Activated naive CD4-positive, alpha-beta T cell treated with anti-CD3 and anti-CD28 coated beads, Interleukin-2, amount 50 U/mL, for 24 hours (primary cell): ENCODE results near the gene MAP7D1.
"Not testable (repeated sequence)": the region's sequence is repeated elsewhere in the genome, so short reads cannot be mapped to it uniquely, and the experiment has no call there.

ENCODE experiments used
- H3K27ac Mint-ChIP-seq: one replicate; pipeline ENCODE4 v1.8.0; 2021; ENCODE audit warnings: mild to moderate bottlenecking, mixed read lengths
- H3K27me3 Mint-ChIP-seq: one replicate; pipeline ENCODE4 v1.8.0; 2021; ENCODE audit warnings: mixed read lengths
- H3K36me3 Mint-ChIP-seq: one replicate; pipeline ENCODE4 v1.8.0; 2021; ENCODE audit warnings: mixed read lengths
- H3K4me1 Mint-ChIP-seq: one replicate; pipeline ENCODE4 v1.8.0; 2021; ENCODE audit warnings: mixed read lengths
- H3K4me3 Mint-ChIP-seq: one replicate; pipeline ENCODE4 v1.8.0; 2021; ENCODE audit warnings: mild to moderate bottlenecking, mixed read lengths
- H3K9me3 Mint-ChIP-seq: one replicate; pipeline ENCODE4 v1.8.0; 2021; ENCODE audit warnings: mixed read lengths

The MAP7D1 gene

GRCh38 chr1:36196805-36197204, 40.8 kb downstream of the MAP7D1 start:
- not testable (repeated sequence) for H3K4me3 Mint-ChIP-seq, H3K27ac Mint-ChIP-seq, H3K27me3 Mint-ChIP-seq, H3K4me1 Mint-ChIP-seq, H3K36me3 Mint-ChIP-seq, H3K9me3 Mint-ChIP-seq

- H3K4me3 Mint-ChIP-seq = no peak overlapping the region
- no peaks in the 10 kb centered on the region for H3K27me3 Mint-ChIP-seq
- H3K27ac Mint-ChIP-seq = no peak overlapping the region
- H3K4me1 Mint-ChIP-seq = no peaks in the 10 kb centered on the region
- no peaks in the 10 kb centered on the region for H3K36me3 Mint-ChIP-seq
- H3K9me3 Mint-ChIP-seq = no peaks in the 10 kb centered on the region
Measured at GRCh38 chr1:36198641-36199040, 42.7 kb downstream of the MAP7D1 start.

- no peaks in the 10 kb centered on the region for H3K9me3 Mint-ChIP-seq
- H3K4me3 Mint-ChIP-seq = no peak overlapping the region
- no peaks in the 10 kb centered on the region for H3K36me3 Mint-ChIP-seq
- H3K27ac Mint-ChIP-seq = no peak overlapping the region
- peaks cover under 1% of the 10 kb centered on the region for H3K4me1 Mint-ChIP-seq
- H3K27me3 Mint-ChIP-seq = no peaks in the 10 kb centered on the region
Measured at GRCh38 chr1:36199934-36200741, 44.2 kb downstream of the MAP7D1 start.

- no peak overlapping the region for H3K27ac Mint-ChIP-seq
- no peak overlapping the region for H3K4me3 Mint-ChIP-seq
- H3K4me1 Mint-ChIP-seq = peaks cover 8% of the 10 kb centered on the region
- H3K36me3 Mint-ChIP-seq = no peaks in the 10 kb centered on the region
- no peaks in the 10 kb centered on the region for H3K9me3 Mint-ChIP-seq
- no peaks in the 10 kb centered on the region for H3K27me3 Mint-ChIP-seq
Measured at GRCh38 chr1:36203027-36203553, 47.1 kb downstream of the MAP7D1 start.

- no peaks in the 10 kb centered on the region for H3K36me3 Mint-ChIP-seq
- H3K4me3 Mint-ChIP-seq = no peak overlapping the region
- H3K4me1 Mint-ChIP-seq = peaks cover 8% of the 10 kb centered on the region
- H3K27ac Mint-ChIP-seq = no peak overlapping the region
- no peaks in the 10 kb centered on the region for H3K27me3 Mint-ChIP-seq
- H3K9me3 Mint-ChIP-seq = no peaks in the 10 kb centered on the region
Measured at GRCh38 chr1:36203554-36204346, 47.8 kb downstream of the MAP7D1 start.

GRCh38 chr1:36204347-36204909, 48.5 kb downstream of the MAP7D1 start:
- no peaks in the 10 kb centered on the region for H3K36me3 Mint-ChIP-seq
- peaks cover 8% of the 10 kb centered on the region for H3K4me1 Mint-ChIP-seq
- H3K27ac Mint-ChIP-seq = no peak overlapping the region
- H3K27me3 Mint-ChIP-seq = no peaks in the 10 kb centered on the region
- H3K4me3 Mint-ChIP-seq = no peak overlapping the region
- H3K9me3 Mint-ChIP-seq = no peaks in the 10 kb centered on the region

- Mint-ChIP-seq H3K27ac (no peak overlapping the region), H3K9me3 (no peaks in the 10 kb centered on the region), H3K4me3 (peak overlapping the region; percentile 24), H3K27me3 (no peaks in the 10 kb centered on the region), H3K4me1 (peaks cover 8% of the 10 kb centered on the region), H3K36me3 (no peaks in the 10 kb centered on the region)
Measured at GRCh38 chr1:36206323-36206858, 50.4 kb downstream of the MAP7D1 start.

- Mint-ChIP-seq H3K4me1 (peaks cover 8% of the 10 kb centered on the region), H3K27ac (no peak overlapping the region), H3K9me3 (no peaks in the 10 kb centered on the region), H3K4me3 (no peak overlapping the region), H3K36me3 (no peaks in the 10 kb centered on the region), H3K27me3 (no peaks in the 10 kb centered on the region)
Measured at GRCh38 chr1:36207339-36207738, 51.4 kb downstream of the MAP7D1 start.

GRCh38 chr1:36208978-36209703, 53.2 kb downstream of the MAP7D1 start:
- Mint-ChIP-seq H3K9me3 (no peaks in the 10 kb centered on the region), H3K27ac (no peak overlapping the region), H3K4me1 (peaks cover 8% of the 10 kb centered on the region), H3K27me3 (no peaks in the 10 kb centered on the region), H3K36me3 (no peaks in the 10 kb centered on the region), H3K4me3 (no peak overlapping the region)

GRCh38 chr1:36211307-36211706, 55.3 kb downstream of the MAP7D1 start:
- Mint-ChIP-seq H3K4me1 (peaks cover 5% of the 10 kb centered on the region), H3K27me3 (no peaks in the 10 kb centered on the region), H3K9me3 (no peaks in the 10 kb centered on the region), H3K36me3 (no peaks in the 10 kb centered on the region), H3K27ac (no peak overlapping the region), H3K4me3 (no peak overlapping the region)

GRCh38 chr1:36211841-36212240, 55.9 kb downstream of the MAP7D1 start:
- no peaks in the 10 kb centered on the region for H3K36me3 Mint-ChIP-seq
- no peaks in the 10 kb centered on the region for H3K27me3 Mint-ChIP-seq
- no peaks in the 10 kb centered on the region for H3K4me1 Mint-ChIP-seq
- H3K27ac Mint-ChIP-seq = no peak overlapping the region
- H3K4me3 Mint-ChIP-seq = no peak overlapping the region
- H3K9me3 Mint-ChIP-seq = no peaks in the 10 kb centered on the region

GRCh38 chr1:36212782-36213181, 56.8 kb downstream of the MAP7D1 start:
- Mint-ChIP-seq H3K36me3 (no peaks in the 10 kb centered on the region), H3K27ac (no peak overlapping the region), H3K4me1 (peaks cover 3% of the 10 kb centered on the region), H3K27me3 (no peaks in the 10 kb centered on the region), H3K9me3 (no peaks in the 10 kb centered on the region), H3K4me3 (no peak overlapping the region)

GRCh38 chr1:36217670-36218069, 61.7 kb downstream of the MAP7D1 start:
- Mint-ChIP-seq H3K36me3 (no peaks in the 10 kb centered on the region), H3K27me3 (no peaks in the 10 kb centered on the region), H3K4me1 (peaks cover 3% of the 10 kb centered on the region), H3K9me3 (no peaks in the 10 kb centered on the region), H3K27ac (no peak overlapping the region), H3K4me3 (no peak overlapping the region)

- H3K4me1 Mint-ChIP-seq = peaks cover 28% of the 10 kb centered on the region
- H3K27ac Mint-ChIP-seq = not testable (repeated sequence)
Measured at GRCh38 chr1:36221901-36222300, 65.9 kb downstream of the MAP7D1 start.

More at GRCh38 chr1:36221901-36222300, 65.9 kb downstream of the MAP7D1 start:
- H3K36me3 Mint-ChIP-seq, H3K9me3 Mint-ChIP-seq, H3K27me3 Mint-ChIP-seq, H3K4me3 Mint-ChIP-seq: not testable (repeated sequence)
